Measurements from ENCODE around the gene SLX4IP.

The SLX4IP gene

DNA sequence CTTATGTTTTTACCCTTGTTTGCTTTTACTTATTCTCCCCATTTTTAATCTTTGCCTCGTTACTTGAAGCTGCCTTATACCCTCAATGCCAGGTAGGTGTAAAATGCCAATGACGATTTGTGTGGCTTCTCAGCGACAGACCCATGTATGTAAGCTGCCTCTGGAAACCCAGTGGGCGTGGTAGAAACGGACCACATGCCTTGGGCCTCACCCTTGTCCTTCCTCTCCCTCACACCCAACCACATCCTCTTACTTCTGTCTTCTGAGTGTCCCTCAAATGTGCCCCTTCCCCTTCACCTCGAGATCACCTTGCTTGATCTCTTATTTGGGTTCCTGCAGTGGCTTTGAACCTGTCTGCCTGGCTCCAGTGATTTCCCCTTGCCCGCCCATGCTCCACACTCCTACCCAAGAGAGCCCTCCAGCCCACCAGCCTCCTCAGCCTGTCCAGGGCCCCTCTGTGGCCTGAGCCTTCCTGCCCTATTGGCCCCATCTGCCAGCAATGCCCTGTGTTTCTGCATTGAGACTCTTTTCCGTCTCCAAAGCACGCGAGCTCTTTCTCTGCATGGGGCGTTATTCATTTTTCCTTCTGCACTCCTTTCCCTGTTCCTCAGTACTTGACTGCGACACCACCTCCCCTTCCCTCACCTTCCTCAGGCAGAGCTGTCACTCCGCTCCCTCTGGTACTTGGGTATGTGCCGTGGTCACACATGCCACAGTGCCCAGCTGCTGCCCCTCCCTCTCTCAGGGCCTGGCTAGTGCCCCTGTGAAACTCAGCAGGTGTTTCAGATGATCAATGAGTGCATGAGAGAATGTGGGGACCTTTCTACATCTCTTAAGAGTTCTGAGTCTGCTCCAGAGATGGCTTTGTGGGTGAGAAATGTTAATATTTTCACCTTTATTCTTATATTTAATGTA lies 115.4 kb downstream of the SLX4IP start:
- TF ChIP-seq CTCF (conservative IDR thresholded peaks at IDR 0.05; ENCODE audit: low read depth), result no peak
- POLR2A ChIA-PET (ENCODE audit: low non-redundant PET), result no interaction called here
- CTCF ChIA-PET, result no interaction called here

DNA sequence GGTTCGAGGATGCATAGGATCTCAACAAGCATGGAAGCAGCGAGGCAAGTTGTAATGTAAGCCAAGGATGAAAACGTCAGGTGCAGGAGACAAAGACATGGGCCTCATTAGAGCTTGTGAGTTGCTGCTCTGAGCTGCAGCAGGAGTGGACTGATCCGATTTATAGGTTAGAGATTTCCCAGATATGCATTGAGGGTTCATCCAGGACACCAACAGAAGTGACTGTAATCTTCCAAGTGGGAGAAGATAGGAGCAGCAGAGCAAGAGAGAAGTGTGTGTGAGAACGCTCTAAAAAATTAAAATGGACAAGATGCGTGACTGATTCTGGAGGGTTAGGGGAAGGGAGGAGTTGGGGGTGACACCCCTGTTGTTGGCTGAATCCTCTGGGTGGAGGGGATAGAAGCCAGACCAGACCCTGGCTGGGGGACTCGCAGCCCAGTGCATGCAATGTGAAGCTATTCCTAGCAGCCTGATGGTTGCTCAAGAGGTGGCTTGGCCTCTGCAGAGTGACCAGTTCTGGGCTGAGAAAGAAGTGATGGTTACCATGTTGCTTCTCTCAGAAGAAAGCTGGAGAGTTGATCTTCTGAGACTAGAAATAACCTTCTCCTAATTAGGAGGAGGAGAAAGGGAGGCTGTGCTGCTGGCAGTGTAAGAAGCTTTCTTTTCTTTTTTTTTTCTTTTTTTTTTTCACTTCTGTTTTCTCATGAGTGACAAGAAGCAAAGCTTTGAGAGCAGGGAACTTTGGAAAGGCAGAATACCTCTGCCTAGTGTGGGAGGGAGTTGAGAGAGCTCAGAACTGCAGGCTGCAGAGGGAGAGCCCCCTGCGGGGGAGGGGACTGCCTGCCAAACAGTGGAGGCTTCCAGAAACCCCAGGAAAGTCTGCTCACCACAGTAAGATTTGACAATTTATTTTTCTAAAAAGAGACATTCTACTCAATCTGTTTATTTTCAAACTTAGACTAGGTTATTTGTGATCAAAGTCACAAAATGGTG lies 116.9 kb downstream of the SLX4IP start:
- no peak for TF ChIP-seq CTCF (conservative IDR thresholded peaks at IDR 0.05; ENCODE audit: low read depth)
- no peak overlapping the region for H3K27ac ChIP-seq
- CTCF ChIA-PET, result interaction anchor here (0.6 to 1.6 kb wide), 6 partner anchors 116 to 992 kb away, joined by 3 to 6 read pairs (median 5); no protein-coding TSS in a partner anchor
- POLR2A ChIA-PET (ENCODE audit: low non-redundant PET), result no interaction called here
- DNase-seq (ENCODE audit: low spot score), result no peak

More for the DNA sequence above, 115.4 kb downstream of the SLX4IP start:
- DNase-seq (ENCODE audit: low spot score), result no peak
- H3K27ac ChIP-seq, result no peak overlapping the region

DNA sequence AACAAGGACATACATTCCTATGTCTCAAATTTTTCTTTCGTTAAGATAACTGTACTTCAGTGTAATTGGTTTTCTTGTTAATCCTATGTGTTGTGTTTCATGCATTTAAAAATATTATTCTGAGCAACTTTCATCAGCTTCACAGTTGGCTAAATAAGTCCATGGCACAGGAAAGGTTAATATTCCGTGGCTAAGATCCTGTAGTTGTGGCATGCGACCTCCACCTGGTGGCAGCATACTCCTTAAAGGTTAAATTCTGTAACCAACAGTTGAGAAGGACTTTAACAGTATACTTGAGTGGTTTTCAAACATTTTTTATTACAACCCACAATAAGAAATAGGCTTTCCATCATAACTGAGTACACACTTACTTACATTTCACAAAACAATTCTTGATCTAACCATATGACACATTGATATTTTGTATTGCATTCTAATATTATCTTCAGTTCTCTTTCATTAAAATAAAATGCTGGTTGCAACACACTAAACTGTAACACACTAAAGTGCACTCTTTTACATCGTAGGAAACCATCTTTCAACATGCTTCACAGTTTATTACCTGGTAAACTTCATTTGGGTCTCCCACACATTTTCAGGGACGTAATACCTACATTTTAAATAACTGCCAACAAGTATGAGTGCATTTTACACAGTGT lies 118.3 kb downstream of the SLX4IP start:
- TF ChIP-seq CTCF (conservative IDR thresholded peaks at IDR 0.05; ENCODE audit: low read depth), result peak; percentile 96
- DNase-seq (ENCODE audit: low spot score), result peak; percentile 53
- CTCF ChIA-PET, result interaction anchor here (0.6 to 1.6 kb wide), 7 partner anchors 43 to 799 kb away, joined by 3 to 6 read pairs (median 3); no protein-coding TSS in a partner anchor
- POLR2A ChIA-PET (ENCODE audit: low non-redundant PET), result interaction anchor here (0.6 kb wide), 1 partner anchor 51 kb away, joined by 4 read pairs; no protein-coding TSS in a partner anchor
- no peak overlapping the region for H3K27ac ChIP-seq

GRCh38 chr20:10554285-10554684 lies 119.2 kb downstream of the SLX4IP start:
- no peak for TF ChIP-seq CTCF (conservative IDR thresholded peaks at IDR 0.05; ENCODE audit: low read depth)
- POLR2A ChIA-PET (ENCODE audit: low non-redundant PET), result no interaction called here
- no peak for DNase-seq (ENCODE audit: low spot score)
- no peak overlapping the region for H3K27ac ChIP-seq
- CTCF ChIA-PET, result no interaction called here

DNA sequence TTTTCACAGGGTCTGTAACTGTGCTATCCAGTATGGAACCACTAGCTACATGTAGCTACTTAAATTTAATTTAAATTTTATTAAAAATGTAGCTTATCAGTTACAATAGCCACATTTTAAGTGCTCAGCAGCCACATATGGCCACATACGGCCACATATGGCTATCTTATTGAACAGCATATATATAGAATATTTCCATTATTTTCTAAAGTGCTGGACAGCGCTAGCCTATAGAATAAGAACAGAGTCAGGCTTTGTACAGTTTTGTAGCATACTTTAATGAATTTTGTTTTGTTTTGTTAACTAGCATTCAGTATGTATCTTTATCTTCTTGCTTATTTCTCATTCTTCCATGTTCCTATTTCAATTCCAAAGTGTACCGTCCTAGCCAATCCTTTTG lies 120.3 kb downstream of the SLX4IP start:
- no peak overlapping the region for H3K27ac ChIP-seq
- POLR2A ChIA-PET (ENCODE audit: low non-redundant PET), result no interaction called here
- no peak for TF ChIP-seq CTCF (conservative IDR thresholded peaks at IDR 0.05; ENCODE audit: low read depth)
- CTCF ChIA-PET, result no interaction called here
- no peak for DNase-seq (ENCODE audit: low spot score)
